ENCODE measurements around the gene FAM170B.

- no peak for TF ChIP-seq POLR2A (IDR thresholded peaks at IDR 0.05)
- TF ChIP-seq CTCF (IDR thresholded peaks at IDR 0.05) = no peak
These were observed 9.6 kb downstream of the FAM170B start for GRCh38 chr10:49123981-49124950.

All from testis (tissue), 2 donors.